Mesothelial cell of epicardium (in vitro differentiated cells): ENCODE data around the gene TRMT11. TPM values are rescaled to one million over a fixed set of nuclear protein-coding genes. Genes with fewer than 3 reads are reported as not detected.
"Not testable (repeated sequence)": the region's sequence is repeated elsewhere in the genome, so short reads cannot be mapped to it uniquely, and the experiment has no call there.

Experiments
- DNase-seq, 2 experiments: peaks; one replicate each; pipeline ENCODE4 v3.0.0; 2021; ENCODE audit warnings: low spot score in 2 of 2; ENCODE audit not compliant: unreplicated experiment in 2 of 2
- H3K27ac Mint-ChIP-seq: 2 replicates; pipeline ENCODE4 v1.8.0; 2021; ENCODE audit warnings: mixed read lengths
- H3K27me3 Mint-ChIP-seq: 2 replicates; pipeline ENCODE4 v1.8.0; 2021; ENCODE audit warnings: low read depth, mixed read lengths
- H3K36me3 Mint-ChIP-seq: 2 replicates; pipeline ENCODE4 v1.8.0; 2021; ENCODE audit warnings: mixed read lengths
- H3K4me1 Mint-ChIP-seq: 2 replicates; pipeline ENCODE4 v1.8.0; 2021; ENCODE audit warnings: mixed read lengths
- H3K4me3 Mint-ChIP-seq: 2 replicates; pipeline ENCODE4 v1.8.0; 2021; ENCODE audit warnings: mild to moderate bottlenecking, moderate library complexity, mixed read lengths
- H3K9me3 Mint-ChIP-seq: 2 replicates; pipeline ENCODE4 v1.8.0; 2021; ENCODE audit warnings: mixed read lengths
- CTCF ChIP-seq: fragments of 200-600 bp; sonication (generic); IDR thresholded peaks from one replicate; pipeline ENCODE4 v1.5.0; 2021; ENCODE audit warnings: antibody characterized with exemption; ENCODE audit not compliant: unreplicated experiment
- total RNA-seq: library from RNA; stranded (reverse); gene quantifications from 3 replicates; pipeline ENCODE4 v1.2.1, GENCODE V29; 2021

TRMT11 gene
- total RNA-seq, 1 donor from 2014 or later: 31.8 TPM

- Mint-ChIP-seq H3K4me3 (no peak overlapping the region), H3K36me3 (peaks cover 33% of the 10 kb centered on the region), H3K4me1 (peaks cover 7% of the 10 kb centered on the region), H3K27me3 (no peaks in the 10 kb centered on the region), H3K9me3 (peaks cover 3% of the 10 kb centered on the region), H3K27ac (no peak overlapping the region)
- no peak for TF ChIP-seq CTCF
- DNase-seq: no peak
Measured at GRCh38 chr6:125966569-125966968, 19.8 kb upstream of the TRMT11 start.

- Mint-ChIP-seq H3K27me3 (no peaks in the 10 kb centered on the region), H3K9me3 (peaks cover 3% of the 10 kb centered on the region), H3K4me3 (no peak overlapping the region), H3K27ac (no peak overlapping the region), H3K4me1 (peaks cover 2% of the 10 kb centered on the region), H3K36me3 (peaks cover 38% of the 10 kb centered on the region)
- DNase-seq: no peak
- TF ChIP-seq CTCF: no peak
Measured at GRCh38 chr6:125968493-125968892, 17.8 kb upstream of the TRMT11 start.

GRCh38 chr6:125970760-125971159 lies 15.6 kb upstream of the TRMT11 start:
- peaks cover 3% of the 10 kb centered on the region for H3K9me3 Mint-ChIP-seq
- no peak for DNase-seq
- no peak overlapping the region for H3K4me3 Mint-ChIP-seq
- no peak for TF ChIP-seq CTCF
- H3K4me1 Mint-ChIP-seq: no peaks in the 10 kb centered on the region
- H3K27me3 Mint-ChIP-seq: no peaks in the 10 kb centered on the region
- no peak overlapping the region for H3K27ac Mint-ChIP-seq
- peaks cover 41% of the 10 kb centered on the region for H3K36me3 Mint-ChIP-seq

GRCh38 chr6:125972478-125972877 lies 13.9 kb upstream of the TRMT11 start:
- H3K9me3 Mint-ChIP-seq, H3K4me3 Mint-ChIP-seq, H3K27ac Mint-ChIP-seq, H3K27me3 Mint-ChIP-seq, H3K4me1 Mint-ChIP-seq, DNase-seq: not testable (repeated sequence)
- H3K36me3 Mint-ChIP-seq: peaks cover 34% of the 10 kb centered on the region

GRCh38 chr6:125974214-125974866 lies 12.0 kb upstream of the TRMT11 start:
- H3K27ac Mint-ChIP-seq: no peak overlapping the region
- TF ChIP-seq CTCF: peak; percentile 67
- DNase-seq: no peak
- H3K36me3 Mint-ChIP-seq: peaks cover 22% of the 10 kb centered on the region
- no peak overlapping the region for H3K4me3 Mint-ChIP-seq
- H3K9me3 Mint-ChIP-seq: no peaks in the 10 kb centered on the region
- H3K4me1 Mint-ChIP-seq: no peaks in the 10 kb centered on the region
- H3K27me3 Mint-ChIP-seq: no peaks in the 10 kb centered on the region

- H3K4me1 Mint-ChIP-seq: peaks cover 2% of the 10 kb centered on the region
- H3K27ac Mint-ChIP-seq: no peak overlapping the region
- DNase-seq: no peak
- no peaks in the 10 kb centered on the region for H3K9me3 Mint-ChIP-seq
- peaks cover 7% of the 10 kb centered on the region for H3K36me3 Mint-ChIP-seq
- no peaks in the 10 kb centered on the region for H3K27me3 Mint-ChIP-seq
- H3K4me3 Mint-ChIP-seq: no peak overlapping the region
- TF ChIP-seq CTCF: no peak
Measured at GRCh38 chr6:125979101-125979500, 7.2 kb upstream of the TRMT11 start.
